PC-9 (cell line): Measurements from ENCODE around the gene NXNL1. TPM values are rescaled to one million over a fixed set of nuclear protein-coding genes. Genes with fewer than 3 reads are reported as not detected.
A peak's percentile ranks its signal among the peaks of the same experiment; 100 is the strongest.

Experiments used
- BruUV-seq: library from RNA; stranded (reverse); fragments of 400-500 nt; replicated peaks from 2 replicates; lab custom pipeline; 2021; lab: Mats Ljungman, UMichigan
- CTCF ChIA-PET: fragments of 300-600 bp; sonication (Branson Sonifier 250); formaldehyde crosslinking; loops from one replicate; lab custom pipeline; 2022; ENCODE audit warnings: antibody characterized with exemption; lab: Charles Lee
- POLR2A ChIA-PET: fragments of 300-600 bp; sonication (Branson Sonifier 250); formaldehyde crosslinking; loops from one replicate; lab custom pipeline; 2022; ENCODE audit warnings: antibody characterized with exemption; ENCODE audit not compliant: unreplicated experiment; lab: Charles Lee
- DNase-seq, 2 experiments: peaks; one replicate each; pipeline versions ENCODE4 v3.0.0 to v3.0.0-alpha.2; 2015 to 2022; ENCODE audit warnings: mixed read lengths in 1 of 2
- H2AFZ ChIP-seq: fragments of 200-600 bp; sonication (generic); 2 replicates; pipeline ENCODE4 v1.8.1; 2017; ENCODE audit warnings: antibody characterized with exemption
- H3F3A ChIP-seq: fragments of 200-600 bp; sonication (generic); 2 replicates; pipeline ENCODE4 v1.8.1; 2017; ENCODE audit warnings: antibody characterized with exemption, mild to moderate bottlenecking, low read depth; ENCODE audit not compliant: insufficient read depth
- H3K27ac ChIP-seq: fragments of 200-600 bp; sonication (generic); 2 replicates; pipeline ENCODE4 v1.6.1; 2016; ENCODE audit warnings: mixed run types
- H3K27me3 ChIP-seq: fragments of 200-600 bp; sonication (generic); 2 replicates; pipeline ENCODE4 v1.6.1; 2016; ENCODE audit warnings: low read depth, mixed run types; ENCODE audit not compliant: insufficient read depth
- H3K36me3 ChIP-seq: fragments of 200-600 bp; sonication (generic); 2 replicates; pipeline ENCODE4 v1.6.1; 2016; ENCODE audit warnings: low read depth, mixed run types
- H3K4me1 ChIP-seq: fragments of 200-600 bp; sonication (generic); replicated peaks from 2 replicates; pipeline ENCODE4 v1.6.1; 2016; ENCODE audit warnings: mixed run types; ENCODE audit not compliant: insufficient read depth
- H3K4me2 ChIP-seq: fragments of 200-600 bp; sonication (generic); 2 replicates; pipeline ENCODE4 v1.6.1; 2017; ENCODE audit warnings: mixed run types
- H3K4me3 ChIP-seq: fragments of 200-600 bp; sonication (generic); 2 replicates; pipeline ENCODE4 v1.6.1; 2016; ENCODE audit warnings: mixed run types
- H3K79me2 ChIP-seq: fragments of 200-600 bp; sonication (generic); 2 replicates; pipeline ENCODE4 v1.6.1; 2017; ENCODE audit warnings: low read depth, mixed run types
- H3K9me2 ChIP-seq: fragments of 200-600 bp; sonication (generic); 2 replicates; pipeline ENCODE4 v1.8.1; 2017; ENCODE audit warnings: mild to moderate bottlenecking; ENCODE audit not compliant: insufficient read depth
- H3K9me3 ChIP-seq: fragments of 200-600 bp; sonication (generic); 2 replicates; pipeline ENCODE4 v1.8.1; 2016; ENCODE audit warnings: low read depth; ENCODE audit not compliant: insufficient read depth
- H4K20me1 ChIP-seq: fragments of 200-600 bp; sonication (generic); 2 replicates; pipeline ENCODE4 v1.8.1; 2017; ENCODE audit not compliant: insufficient read depth
- EZH2 ChIP-seq: fragments of 200-600 bp; sonication (generic); IDR thresholded peaks from 2 replicates; pipeline ENCODE4 v1.8.0; 2017; ENCODE audit warnings: antibody characterized with exemption, low read depth
- intact Hi-C: fragments of 100-400 bp; cut with micrococcal nuclease; formaldehyde crosslinking; loops from one replicate; pipeline ENCODE4 v1.10.0; 2022; ENCODE audit not compliant: unreplicated experiment
- total RNA-seq: library from RNA; stranded (reverse); gene quantifications from 2 replicates; pipeline ENCODE4 v1.2.3, GENCODE V29; 2021
- TF ChIP-seq, protein P1 (sequence below): fragments of 200-600 bp; sonication (generic); conservative IDR thresholded peaks from 2 replicates; pipeline ENCODE4 v1.6.1; 2017; ENCODE audit warnings: mixed run types, antibody characterized with exemption, mild to moderate bottlenecking, moderate library complexity

Gene NXNL1
- total RNA-seq, 1 experiment from 2014 or later: not detected

DNA sequence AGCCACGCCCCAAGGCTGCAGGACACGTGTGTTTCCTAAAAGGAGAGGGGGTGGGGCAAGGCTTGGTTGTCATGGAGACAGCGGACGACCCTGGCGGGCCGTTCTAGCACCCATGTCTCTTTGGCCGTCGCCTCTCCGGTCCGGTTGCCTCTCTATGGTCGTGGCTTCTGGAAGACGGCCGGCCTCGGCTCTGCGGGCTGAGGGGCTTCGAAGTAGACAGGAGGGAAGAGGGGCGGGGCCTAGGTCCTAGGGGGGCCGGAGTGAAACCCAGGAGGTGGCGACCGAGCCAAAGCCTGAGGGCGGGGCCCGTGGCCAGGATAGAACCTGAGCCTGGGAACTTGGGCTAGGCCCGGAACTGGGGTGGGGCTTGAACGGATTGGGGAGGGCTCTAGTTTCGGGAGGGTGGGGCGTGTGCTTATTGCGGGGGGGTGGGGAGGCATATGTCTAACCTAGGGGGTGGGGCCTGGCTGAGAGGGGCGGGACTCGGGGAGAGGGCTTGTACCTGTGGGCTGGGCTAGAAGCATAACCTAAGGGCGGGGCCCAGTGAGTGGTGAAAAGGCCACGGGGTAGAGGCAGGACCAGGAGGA lies 8.8 kb upstream of the NXNL1 start:
- Histone ChIP-seq H3K79me2 (peaks cover 15% of the 10 kb centered on the region), H3K36me3 (no peaks in the 10 kb centered on the region), H3K4me2 (peak overlapping the region; percentile 94), H2AFZ (peak overlapping the region; percentile 86), H4K20me1 (no peaks in the 10 kb centered on the region), H3K9me3 (no peaks in the 10 kb centered on the region), H3F3A (peaks cover 35% of the 10 kb centered on the region), H3K27ac (peak overlapping the region; percentile 71), H3K9me2 (no peaks in the 10 kb centered on the region), H3K4me1 (peaks cover 27% of the 10 kb centered on the region), H3K4me3 (peak overlapping the region; percentile 88), H3K27me3 (no peaks in the 10 kb centered on the region)
- intact Hi-C loops: loop anchor here (1.0 to 10.0 kb wide), 7 partner anchors 41 to 392 kb away; partner anchors contain the start of genes COLGALT1, HAUS8, MYO9B and PGLS
- POLR2A ChIA-PET: interaction anchor here (0.6 to 0.8 kb wide), 2 partner anchors 50 to 152 kb away, joined by 4 to 5 read pairs; partner anchors contain the start of gene MVB12A
- CTCF ChIA-PET: interaction anchor here (0.6 to 0.7 kb wide), 2 partner anchors 50 to 55 kb away, joined by 3 read pairs; no protein-coding TSS in a partner anchor
- TF ChIP-seq, protein P1, sequence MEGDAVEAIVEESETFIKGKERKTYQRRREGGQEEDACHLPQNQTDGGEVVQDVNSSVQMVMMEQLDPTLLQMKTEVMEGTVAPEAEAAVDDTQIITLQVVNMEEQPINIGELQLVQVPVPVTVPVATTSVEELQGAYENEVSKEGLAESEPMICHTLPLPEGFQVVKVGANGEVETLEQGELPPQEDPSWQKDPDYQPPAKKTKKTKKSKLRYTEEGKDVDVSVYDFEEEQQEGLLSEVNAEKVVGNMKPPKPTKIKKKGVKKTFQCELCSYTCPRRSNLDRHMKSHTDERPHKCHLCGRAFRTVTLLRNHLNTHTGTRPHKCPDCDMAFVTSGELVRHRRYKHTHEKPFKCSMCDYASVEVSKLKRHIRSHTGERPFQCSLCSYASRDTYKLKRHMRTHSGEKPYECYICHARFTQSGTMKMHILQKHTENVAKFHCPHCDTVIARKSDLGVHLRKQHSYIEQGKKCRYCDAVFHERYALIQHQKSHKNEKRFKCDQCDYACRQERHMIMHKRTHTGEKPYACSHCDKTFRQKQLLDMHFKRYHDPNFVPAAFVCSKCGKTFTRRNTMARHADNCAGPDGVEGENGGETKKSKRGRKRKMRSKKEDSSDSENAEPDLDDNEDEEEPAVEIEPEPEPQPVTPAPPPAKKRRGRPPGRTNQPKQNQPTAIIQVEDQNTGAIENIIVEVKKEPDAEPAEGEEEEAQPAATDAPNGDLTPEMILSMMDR: no peak
- TF ChIP-seq EZH2: no peak
- peak; percentile 89 to 94 for DNase-seq
- no TSS peak for BruUV-seq

DNA sequence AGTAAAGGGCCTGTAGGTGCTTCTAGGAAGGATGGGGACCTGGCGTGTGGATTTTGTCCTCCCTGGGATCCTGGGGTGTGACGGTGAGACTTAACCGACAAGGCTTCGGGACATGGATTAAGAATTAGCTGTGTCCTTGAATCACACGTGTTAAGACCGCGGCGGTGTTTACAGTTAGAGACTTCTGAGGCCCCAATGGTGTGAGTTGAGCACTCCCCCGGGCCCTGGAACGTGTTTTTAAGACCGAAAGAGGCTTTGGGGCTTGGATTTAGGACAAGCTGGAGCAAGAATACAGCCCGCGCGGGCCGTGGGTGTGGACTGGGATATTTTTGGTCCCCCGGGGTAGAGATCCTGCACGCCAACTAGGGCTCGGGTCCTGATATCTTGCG lies 8.4 kb upstream of the NXNL1 start:
- DNase-seq: no peak
- BruUV-seq: TSS peak; percentile 67
- Histone ChIP-seq H3K79me2 (peaks cover 15% of the 10 kb centered on the region), H3K4me2 (peak overlapping the region; percentile 94), H3K4me3 (peak overlapping the region; percentile 88), H3K27me3 (no peaks in the 10 kb centered on the region), H2AFZ (peak overlapping the region; percentile 86), H3K4me1 (peaks cover 27% of the 10 kb centered on the region), H4K20me1 (no peaks in the 10 kb centered on the region), H3K9me3 (no peaks in the 10 kb centered on the region), H3K27ac (peak overlapping the region; percentile 71), H3K36me3 (no peaks in the 10 kb centered on the region), H3F3A (peaks cover 35% of the 10 kb centered on the region), H3K9me2 (no peaks in the 10 kb centered on the region)
- TF ChIP-seq EZH2: no peak
- TF ChIP-seq, protein P1: no peak
- CTCF ChIA-PET: interaction anchor here (0.6 to 0.7 kb wide), 2 partner anchors 50 to 55 kb away, joined by 3 read pairs; no protein-coding TSS in a partner anchor
- intact Hi-C loops: loop anchor here (1.0 to 5.0 kb wide), 3 partner anchors 173 to 392 kb away; partner anchors contain the start of genes HAUS8 and MYO9B
- POLR2A ChIA-PET: no interaction called here

DNA sequence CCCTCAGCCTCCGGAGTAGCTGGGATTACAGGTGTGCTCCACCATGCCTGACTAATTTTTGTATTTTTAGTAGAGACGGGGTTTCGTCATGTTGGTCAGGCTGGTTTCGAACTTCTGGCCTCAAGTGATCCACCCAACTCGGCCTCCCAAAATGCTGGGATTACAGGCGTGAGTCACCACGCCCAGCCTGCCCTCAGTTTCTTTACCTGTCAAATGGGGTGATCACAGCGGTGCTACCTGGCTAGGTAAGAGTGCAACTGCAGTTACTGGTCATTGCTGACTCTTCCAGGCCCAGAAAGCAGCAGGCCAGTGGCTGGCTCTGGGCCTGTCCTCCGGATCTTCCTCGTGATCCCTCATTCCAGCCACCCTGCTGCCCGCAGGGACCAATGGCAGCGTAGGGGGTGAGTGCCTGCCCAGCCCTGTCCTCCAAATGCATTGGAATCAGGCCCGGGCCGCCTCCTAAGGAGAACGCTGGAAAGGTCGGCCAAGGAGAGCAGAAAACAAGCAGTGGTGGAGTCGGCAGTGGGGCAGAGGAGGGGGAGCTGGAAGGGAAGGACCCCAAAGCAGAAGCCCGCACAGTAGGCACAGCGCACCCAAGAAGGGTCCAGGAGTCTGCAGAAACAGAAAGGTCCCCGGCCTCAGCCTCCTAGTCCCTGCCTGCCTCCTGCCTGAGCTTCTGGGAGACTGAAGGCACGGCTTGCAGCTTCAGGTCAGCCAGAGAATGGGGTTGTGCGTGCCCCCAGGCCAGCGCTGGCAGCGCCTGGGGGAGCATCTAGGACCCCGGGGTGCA lies 7.8 kb upstream of the NXNL1 start:
- TF ChIP-seq, protein P1: no peak
- no peak for TF ChIP-seq EZH2
- peaks cover 15% of the 10 kb centered on the region for H3K79me2 ChIP-seq
- H4K20me1 ChIP-seq: no peaks in the 10 kb centered on the region
- peaks cover 30% of the 10 kb centered on the region for H3F3A ChIP-seq
- H2AFZ ChIP-seq: peak overlapping the region; percentile 86
- CTCF ChIA-PET: interaction anchor here (0.7 kb wide), 2 partner anchors 23 to 49 kb away, joined by 3 read pairs; no protein-coding TSS in a partner anchor
- no peaks in the 10 kb centered on the region for H3K9me3 ChIP-seq
- peaks cover 27% of the 10 kb centered on the region for H3K4me1 ChIP-seq
- H3K27me3 ChIP-seq: no peaks in the 10 kb centered on the region
- H3K27ac ChIP-seq: peak overlapping the region; percentile 71
- H3K9me2 ChIP-seq: no peaks in the 10 kb centered on the region
- no peaks in the 10 kb centered on the region for H3K36me3 ChIP-seq
- H3K4me3 ChIP-seq: peak overlapping the region; percentile 88; the same call in 1 of the 2 replicates
- DNase-seq: no peak
- POLR2A ChIA-PET: no interaction called here
- no TSS peak for BruUV-seq
- intact Hi-C loops: loop anchor here (1.0 to 5.0 kb wide), 3 partner anchors 172 to 391 kb away; partner anchors contain the start of genes HAUS8 and MYO9B
- peak overlapping the region; percentile 94 for H3K4me2 ChIP-seq
